EH (cell line): ENCODE results near the gene NNMT.

Experiments
- DNase-seq: peaks from one replicate; pipeline ENCODE4 v3.0.0-alpha.2; 2015; ENCODE audit warnings: low read depth

NNMT gene

GRCh38 chr11:114263513-114264170, 32.6 kb upstream of the NNMT start:
- no peak for DNase-seq

GRCh38 chr11:114264381-114264780, 31.8 kb upstream of the NNMT start:
- no peak for DNase-seq

DNA sequence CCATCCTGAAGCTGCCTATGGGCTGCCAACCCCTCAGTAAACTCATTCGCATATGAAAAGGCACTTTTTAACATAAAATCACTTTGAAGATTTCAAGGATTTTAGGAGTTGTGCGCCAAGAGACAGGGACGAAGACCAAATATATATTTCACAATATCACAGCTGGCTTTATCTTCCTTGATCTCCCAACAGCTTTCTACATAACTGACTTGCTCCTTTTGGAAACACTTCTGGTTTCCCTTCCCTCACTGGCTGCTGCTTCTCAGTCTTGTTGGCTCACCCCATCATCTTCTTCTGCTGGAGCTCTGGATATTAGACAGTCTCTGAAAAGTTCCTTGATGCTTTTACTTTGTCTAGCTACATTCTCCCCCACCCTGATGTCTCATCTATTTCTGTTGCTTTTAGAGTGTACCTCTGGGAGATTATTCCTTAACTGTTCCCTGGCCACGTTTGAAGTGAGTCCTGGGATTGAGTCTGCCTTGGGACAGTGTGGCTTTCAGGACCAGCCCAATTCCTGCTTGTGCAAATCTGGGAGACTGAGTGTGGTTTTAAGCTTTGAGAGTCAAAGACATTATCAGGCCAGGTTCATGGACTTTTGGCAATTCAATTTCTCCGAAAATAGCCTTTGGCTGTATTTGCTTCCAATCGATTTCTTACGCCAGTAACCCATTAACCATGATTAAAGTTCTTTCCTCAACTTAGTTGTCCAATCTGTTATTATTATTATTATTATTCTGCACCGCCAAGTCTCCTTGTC, 30.9 kb upstream of the NNMT start:
- no peak for DNase-seq

DNA sequence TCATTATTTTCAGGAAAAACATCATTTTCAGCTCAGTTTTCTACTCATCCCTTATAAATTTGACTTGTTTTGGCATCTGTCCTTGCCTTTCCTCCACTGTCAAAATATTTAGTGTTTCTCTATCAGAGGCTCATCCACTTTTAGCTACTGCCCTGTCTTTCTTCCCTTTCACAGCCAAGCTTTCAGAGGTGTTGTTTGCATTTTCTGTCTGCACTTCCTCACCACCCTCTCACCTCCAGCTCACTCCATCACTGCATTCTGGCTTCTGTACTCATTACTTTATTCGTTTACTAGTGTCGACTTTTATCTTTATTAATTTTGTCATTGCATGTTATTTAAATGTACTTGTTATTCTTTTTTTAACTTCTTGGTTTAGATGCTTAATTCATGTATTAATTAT, 26.7 kb upstream of the NNMT start:
- no peak for DNase-seq

DNA sequence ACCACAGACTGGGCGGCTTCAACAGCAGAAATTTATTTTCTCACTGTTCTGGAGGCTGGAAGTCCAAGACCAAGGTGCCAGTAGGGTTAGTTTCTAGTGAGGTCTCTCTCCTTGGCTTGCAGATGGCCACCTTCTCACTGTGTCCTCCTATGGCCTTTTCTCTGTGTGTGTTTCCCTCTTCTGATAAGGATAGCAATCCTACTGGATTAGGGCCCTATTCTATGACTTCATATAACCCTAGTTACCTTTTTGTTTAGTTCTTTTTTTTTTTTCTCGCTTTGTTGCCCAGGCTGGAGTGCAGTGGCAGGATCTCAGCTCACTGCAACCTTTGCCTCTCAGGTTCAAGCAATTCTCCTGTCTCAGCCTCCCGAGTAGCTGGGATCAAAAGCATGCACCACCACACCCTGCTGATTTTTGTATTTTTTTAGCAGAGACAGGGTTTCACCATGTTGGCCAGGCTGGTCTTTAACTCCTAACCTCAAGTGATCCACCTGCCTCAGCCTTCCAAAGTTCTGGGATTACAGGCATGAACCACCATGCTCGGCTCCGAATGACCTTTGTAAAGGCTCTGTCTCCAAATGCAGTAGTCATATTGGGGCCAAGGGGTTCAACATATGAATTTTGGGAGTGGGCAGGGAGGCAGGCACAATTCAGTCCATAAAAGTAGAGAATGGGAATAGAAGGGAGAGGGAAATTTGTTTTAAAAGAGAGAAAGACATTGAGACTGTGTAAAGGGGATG, 25.5 kb upstream of the NNMT start:
- DNase-seq = no peak

DNA sequence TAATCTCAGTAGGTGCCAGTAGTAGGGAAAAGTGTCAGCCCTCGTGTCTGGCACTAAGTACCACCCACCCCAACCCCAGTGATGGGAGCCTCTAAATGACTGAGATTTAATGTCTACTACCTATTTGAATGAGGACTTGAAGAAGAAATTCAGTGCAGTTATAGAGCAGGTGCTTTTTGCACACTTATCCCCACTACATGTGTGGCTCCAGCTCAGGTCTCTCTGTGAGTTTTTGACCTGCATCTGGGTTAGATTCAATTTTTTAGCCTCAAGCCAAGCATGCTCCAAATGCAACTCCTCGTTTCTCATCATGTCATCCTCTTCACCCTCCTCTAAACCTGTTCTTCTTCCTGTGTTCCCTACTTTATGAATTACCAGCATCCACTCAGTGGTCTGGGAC, 24.9 kb upstream of the NNMT start:
- no peak for DNase-seq

DNA sequence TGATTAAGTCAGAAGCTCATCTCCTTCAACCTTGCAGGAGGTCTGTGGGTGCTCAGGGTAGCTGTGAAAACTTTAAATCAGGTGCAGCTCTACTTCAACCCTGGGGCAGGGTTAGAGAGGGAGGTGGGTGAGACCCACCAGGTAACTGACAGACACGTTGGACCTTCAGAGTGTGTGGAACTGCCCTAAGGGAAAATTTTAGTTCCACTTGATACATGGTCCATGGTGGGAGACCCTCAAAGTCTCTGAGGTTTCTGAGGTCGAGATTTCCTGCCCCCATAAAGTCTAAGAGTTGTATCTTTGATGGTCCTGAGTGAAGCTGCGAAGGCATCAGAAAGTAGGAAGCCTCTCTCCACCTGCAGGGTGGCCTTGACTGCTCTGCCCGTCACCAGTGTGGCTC, 23.9 kb upstream of the NNMT start:
- DNase-seq = no peak

GRCh38 chr11:114273071-114273470, 23.1 kb upstream of the NNMT start:
- no peak for DNase-seq

GRCh38 chr11:114273890-114274635, 22.1 kb upstream of the NNMT start:
- DNase-seq = no peak

DNA sequence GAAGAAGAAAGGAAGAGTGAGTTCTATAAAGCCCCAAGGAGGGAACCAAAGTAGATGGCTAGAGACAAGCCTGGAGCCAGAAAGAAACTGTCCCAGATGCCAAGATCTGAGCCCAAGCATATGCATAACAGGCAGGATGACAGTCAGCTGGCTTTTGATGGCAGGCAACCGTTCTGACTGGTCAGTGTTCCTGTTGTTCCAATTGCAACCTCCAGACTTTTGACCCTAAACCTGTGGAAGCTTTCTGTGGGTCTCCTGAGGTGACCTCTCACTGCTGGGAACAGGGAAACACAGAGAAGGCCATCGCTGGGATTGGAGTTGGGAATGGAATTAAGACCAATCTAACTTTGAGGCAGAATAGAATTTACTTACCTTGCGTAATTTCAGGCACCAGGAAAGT, 21.6 kb upstream of the NNMT start:
- DNase-seq = no peak

DNA sequence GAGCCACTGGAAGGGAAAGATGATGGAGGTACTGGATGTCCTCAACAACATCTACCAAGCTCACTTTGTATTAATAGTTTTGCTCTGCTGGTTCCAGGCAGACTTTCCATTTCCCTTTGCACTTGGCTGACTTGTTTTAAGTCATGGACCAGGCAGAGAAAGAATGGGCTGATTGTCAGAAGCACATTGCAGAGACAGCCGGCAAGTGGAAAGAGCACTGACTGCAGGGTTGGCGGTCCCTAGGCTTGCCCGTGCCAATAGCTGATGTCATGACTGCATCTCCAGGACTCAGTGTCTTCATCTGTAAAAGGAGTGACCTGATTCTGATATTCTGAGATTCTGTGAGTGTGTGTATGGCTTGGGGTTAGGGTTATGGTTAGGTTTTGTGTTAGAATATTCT, 20.9 kb upstream of the NNMT start:
- no peak for DNase-seq

DNA sequence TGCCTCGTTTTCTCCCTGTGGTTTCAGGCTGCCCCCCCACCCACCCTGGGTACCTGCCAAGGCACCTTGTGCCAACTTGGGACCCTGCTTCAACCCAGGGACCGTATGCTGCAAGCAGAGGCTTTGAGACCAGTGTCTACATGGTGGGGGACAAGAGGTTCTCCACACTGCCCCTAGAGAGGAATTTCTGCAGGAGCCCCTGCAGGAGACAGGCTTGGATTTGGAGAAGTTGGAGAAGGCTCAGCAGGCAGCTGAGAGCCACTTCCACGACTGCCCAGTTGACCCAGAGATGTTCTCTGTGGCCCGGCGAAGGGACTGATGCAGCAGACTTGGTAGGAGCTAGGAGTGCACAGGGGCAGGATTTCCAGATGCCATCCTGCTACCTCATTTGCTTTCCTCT, 20.1 kb upstream of the NNMT start:
- DNase-seq = no peak

DNA sequence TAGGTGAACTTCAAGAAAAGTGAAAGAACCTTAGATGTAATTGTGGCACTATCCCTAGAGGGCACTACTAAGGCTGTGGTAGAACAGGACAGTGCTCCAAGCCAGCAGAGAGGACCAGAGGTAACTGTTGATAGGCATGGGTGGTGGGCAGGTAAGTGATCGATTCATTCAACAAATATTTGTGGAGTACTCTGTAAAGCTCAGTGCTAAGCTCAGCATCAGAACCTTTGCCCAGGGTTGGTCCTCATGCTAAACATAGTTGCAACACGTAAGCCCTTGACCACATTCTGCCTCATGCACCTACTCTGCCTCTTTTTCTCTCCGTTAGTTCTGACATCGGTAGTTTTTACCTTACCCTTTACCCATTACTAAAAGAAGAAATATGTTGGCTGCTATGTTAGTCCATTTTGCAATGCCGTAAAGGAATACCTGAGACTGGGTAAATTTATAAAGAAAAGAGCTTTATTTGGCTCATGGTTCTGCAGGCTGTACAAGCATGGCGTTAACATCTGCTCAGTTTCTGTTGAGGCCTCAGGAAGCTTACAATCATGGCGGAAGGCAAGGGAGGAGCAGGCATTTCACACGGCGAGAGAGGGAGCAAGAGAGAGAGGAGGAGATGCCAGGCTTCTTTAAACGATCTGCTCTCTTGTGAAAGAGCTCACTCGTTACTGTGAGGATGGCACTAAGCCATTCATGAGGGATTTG, 18.4 kb upstream of the NNMT start:
- no peak for DNase-seq

DNA sequence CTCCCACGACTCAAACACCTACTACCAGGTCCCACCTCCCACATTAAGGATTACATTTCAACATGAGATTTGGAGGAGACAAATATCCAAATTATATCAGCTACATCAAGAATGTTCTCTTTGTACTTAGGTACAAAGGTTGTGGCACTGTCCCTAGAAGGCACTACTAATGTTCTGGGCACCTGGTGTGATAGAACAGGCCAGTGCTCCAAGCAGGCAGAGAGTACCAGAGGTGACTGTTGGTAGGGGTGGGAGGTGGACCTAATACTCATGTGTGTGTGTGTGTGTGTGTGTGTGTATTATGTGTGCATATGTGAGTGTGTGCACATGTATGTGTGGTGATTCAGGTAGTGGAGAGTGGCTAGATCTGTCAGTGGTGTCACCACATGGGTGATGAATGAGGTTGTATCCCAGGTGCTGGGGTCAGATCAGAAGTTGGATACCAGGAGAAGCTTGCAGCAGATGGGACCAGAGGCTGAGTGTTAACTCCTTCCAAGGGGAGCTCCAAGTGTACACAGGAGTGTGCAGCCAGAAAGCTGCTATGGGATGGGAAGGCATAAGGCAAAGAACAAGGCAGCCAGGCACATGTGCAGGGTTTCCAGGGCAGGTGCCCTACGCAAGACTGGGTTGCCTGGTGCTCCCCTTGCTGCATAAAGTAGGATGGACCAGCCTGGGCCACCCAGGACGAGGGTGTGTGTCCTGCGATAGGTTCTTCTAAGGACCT, 17.7 kb upstream of the NNMT start:
- DNase-seq = no peak

- DNase-seq = peak; percentile 77
These were observed 16.2 kb upstream of the NNMT start for GRCh38 chr11:114279792-114280546.

DNA sequence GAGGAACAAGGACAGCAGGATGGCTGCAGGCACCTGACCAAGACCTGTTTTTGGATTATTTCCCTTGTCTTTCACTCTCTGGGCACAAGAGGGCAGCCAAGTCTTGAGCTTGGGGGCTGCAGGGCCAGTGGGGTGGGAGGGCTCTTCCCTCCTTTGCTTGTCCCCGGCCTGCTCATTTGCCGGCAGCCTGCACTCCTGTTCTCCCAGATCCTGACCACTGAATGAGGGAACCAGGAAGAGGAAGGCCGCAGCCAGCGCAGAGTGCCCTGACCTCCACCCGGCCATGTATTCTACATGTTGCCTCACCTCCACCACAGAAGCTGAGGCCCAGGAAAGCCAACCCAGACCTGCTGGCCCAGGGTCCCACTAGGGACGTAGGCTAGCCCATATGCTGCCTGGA, 15.5 kb upstream of the NNMT start:
- peak; percentile 93 for DNase-seq

- peak; percentile 60 for DNase-seq
These were observed 14.7 kb upstream of the NNMT start for GRCh38 chr11:114281388-114281956.

DNA sequence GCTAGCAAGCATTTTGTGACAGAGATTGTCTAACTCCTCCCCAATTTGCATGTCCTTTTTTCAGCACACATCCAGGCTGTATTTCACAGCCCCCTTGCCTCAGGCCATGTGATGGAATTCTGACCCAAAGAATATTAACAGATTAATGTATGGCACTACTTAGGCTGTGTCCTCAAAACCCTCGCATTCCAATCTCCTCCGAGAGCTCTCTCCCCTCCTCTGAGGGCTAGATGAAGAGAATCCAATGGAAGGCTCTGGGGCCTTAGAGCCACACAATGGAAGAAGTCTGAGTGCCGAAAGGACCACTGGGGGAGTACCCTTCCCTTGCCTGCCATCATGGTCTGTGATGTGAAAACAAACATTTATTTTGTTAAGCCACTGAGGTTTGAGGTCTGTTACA, 13.7 kb upstream of the NNMT start:
- no peak for DNase-seq

- no peak for DNase-seq
These were observed 12.8 kb upstream of the NNMT start for GRCh38 chr11:114283422-114283821.

GRCh38 chr11:114284021-114284420, 12.2 kb upstream of the NNMT start:
- no peak for DNase-seq
